B cell (primary cell): Measurements from ENCODE around the gene ATF1. TPM values are rescaled to one million over a fixed set of nuclear protein-coding genes. Genes with fewer than 3 reads are reported as not detected.

Experiments
- ATAC-seq: fragments of 200-7000 bp; cut with Tn5 transposase; one replicate; pipeline ENCODE4 v1.10.0; 2021; ENCODE audit warnings: low read depth, mild to moderate bottlenecking, moderate number of reproducible peaks, moderate library complexity
- CTCF ChIA-PET: fragments of 350-600 bp; sonication (Branson Sonifier 250); formaldehyde crosslinking; loops from one replicate; lab custom pipeline; 2021; ENCODE audit warnings: antibody characterized with exemption, inconsistent platforms; lab: Charles Lee
- POLR2A ChIA-PET: fragments of 350-600 bp; sonication (Branson Sonifier 250); formaldehyde crosslinking; loops from one replicate; lab custom pipeline; 2021; ENCODE audit warnings: antibody characterized with exemption; lab: Charles Lee
- DNase-seq: peaks from one replicate; pipeline ENCODE4 v3.0.0; 2013
- H2AFZ ChIP-seq: 2 replicates; pipeline ENCODE4 v1.6.1; 2012; ENCODE audit warnings: mild to moderate bottlenecking, low read depth, low read length; ENCODE audit not compliant: insufficient read depth, poor library complexity, severe bottlenecking
- H3K27ac ChIP-seq, 2 donors: 1 replicate in 1 of 2; 2 replicates in 1 of 2; pipeline ENCODE4 v1.5.1; 2012 to 2013; ENCODE audit warnings: low read length in 2 of 2, mild to moderate bottlenecking in 2 of 2, moderate library complexity in 1 of 2
- H3K27me3 ChIP-seq, 4 experiments: fragments of 200-600 bp in 1 of 4; sonication (generic) in 1 of 4; replicated peaks in 1 of 4; 1 replicate in 2 of 4; 2 replicates in 2 of 4; pipeline versions ENCODE4 v1.6.1 to v1.7.0; 2013 to 2016; ENCODE audit warnings: low read length in 3 of 4, mild to moderate bottlenecking in 2 of 4, mixed read lengths in 1 of 4, moderate library complexity in 1 of 4; ENCODE audit not compliant: insufficient read depth in 4 of 4, control insufficient read depth in 3 of 4; ENCODE audit errors: control extremely low read depth in 1 of 4
- H3K36me3 ChIP-seq, 2 experiments: replicated peaks in 1 of 2; 1 replicate in 1 of 2; 2 replicates in 1 of 2; pipeline versions ENCODE4 v1.6.1 to v1.7.1; 2013; ENCODE audit warnings: low read length in 1 of 2; ENCODE audit not compliant: insufficient read depth in 2 of 2, control insufficient read depth in 1 of 2; ENCODE audit errors: control extremely low read depth in 1 of 2, extremely low read depth in 1 of 2
- H3K4me1 ChIP-seq, 2 donors: fragments of 200-600 bp in 1 of 2; sonication (generic) in 1 of 2; 1 replicate in 1 of 2; 2 replicates in 1 of 2; pipeline versions ENCODE4 v1.5.1 to v1.6.1; 2013 to 2017; ENCODE audit warnings: low read length in 2 of 2; ENCODE audit not compliant: control insufficient read depth in 2 of 2, insufficient read depth in 2 of 2
- H3K4me2 ChIP-seq: replicated peaks from 2 replicates; pipeline ENCODE3; 2012; ENCODE audit warnings: mild to moderate bottlenecking, low read depth, low read length; ENCODE audit not compliant: poor library complexity, severe bottlenecking
- H3K4me3 ChIP-seq, 5 experiments: fragments of 200-600 bp in 1 of 5; sonication (generic) in 1 of 5; 1 replicate in 3 of 5; 2 replicates in 2 of 5; pipeline versions ENCODE4 v1.5.1 to v1.7.0; 2011 to 2016; ENCODE audit warnings: low read length in 4 of 5, mild to moderate bottlenecking in 4 of 5, low read depth in 2 of 5, control low read depth in 1 of 5, moderate library complexity in 1 of 5; ENCODE audit not compliant: insufficient read depth in 1 of 5; ENCODE audit errors: control extremely low read depth in 1 of 5, extremely low read depth in 1 of 5
- H3K79me2 ChIP-seq: fragments of 200-600 bp; sonication (generic); one replicate; pipeline ENCODE4 v1.6.0; 2016; ENCODE audit warnings: low read length; ENCODE audit not compliant: control insufficient read depth, insufficient read depth
- H3K9ac ChIP-seq: fragments of 200-600 bp; sonication (generic); 2 replicates; pipeline ENCODE4 v1.6.1; 2017; ENCODE audit warnings: mild to moderate bottlenecking, low read length, moderate library complexity
- H3K9me3 ChIP-seq, 3 donors: one replicate each; pipeline versions ENCODE4 v1.6.1 to v1.7.1; 2013; ENCODE audit warnings: low read length in 2 of 3; ENCODE audit not compliant: control insufficient read depth in 2 of 3, insufficient read depth in 1 of 3; ENCODE audit errors: control extremely low read depth in 1 of 3
- H4K20me1 ChIP-seq: 2 replicates; pipeline ENCODE4 v1.6.0; 2012; ENCODE audit warnings: mild to moderate bottlenecking, low read length; ENCODE audit not compliant: insufficient read depth, control insufficient read depth, poor library complexity, severe bottlenecking
- H3K27ac Mint-ChIP-seq: one replicate; pipeline ENCODE4 v1.8.0; 2021; ENCODE audit warnings: mixed read lengths
- H3K27me3 Mint-ChIP-seq: one replicate; pipeline ENCODE4 v1.8.0; 2021; ENCODE audit warnings: mixed read lengths
- H3K4me1 Mint-ChIP-seq: one replicate; pipeline ENCODE4 v1.8.0; 2021; ENCODE audit warnings: mixed read lengths
- H3K4me3 Mint-ChIP-seq: one replicate; pipeline ENCODE4 v1.8.0; 2021; ENCODE audit warnings: mixed read lengths
- H3K9me3 Mint-ChIP-seq: one replicate; pipeline ENCODE4 v1.8.0; 2022; ENCODE audit warnings: mixed read lengths; ENCODE audit not compliant: insufficient read depth
- CTCF ChIP-seq: fragments of 200-600 bp; IDR thresholded peaks from one replicate; pipeline ENCODE4 v1.8.0; 2022; ENCODE audit warnings: antibody characterized with exemption, mild to moderate bottlenecking
- EZH2 ChIP-seq: IDR thresholded peaks from 2 replicates; pipeline ENCODE4 v1.6.1; 2012; ENCODE audit warnings: borderline replicate concordance, low read depth, mild to moderate bottlenecking, moderate library complexity, low read length; ENCODE audit not compliant: insufficient read depth, poor library complexity, severe bottlenecking
- WGBS: methylation state at CpG from one replicate; pipeline ENCODE4 v1.1.5; 2013; ENCODE audit warnings: missing lambda C conversion rate; ENCODE audit not compliant: insufficient coverage; 5-methylcytosine and 5-hydroxymethylcytosine counted together
- intact Hi-C: fragments of 100-400 bp; cut with micrococcal nuclease; formaldehyde crosslinking; loops from one replicate; pipeline ENCODE4 v1.10.0; 2022
- polyA plus RNA-seq: library from polyadenylated mRNA; depleted of rRNA; stranded (reverse); fragments of >200 nt; gene quantifications from 2 replicates; pipeline ENCODE4 v1.2.3, GENCODE V29; 2012
- total RNA-seq, 2 donors: library from RNA; stranded (reverse); fragments of 120-200 nt in 1 of 2; gene quantifications; 1 replicate in 1 of 2; 2 replicates in 1 of 2; pipeline versions ENCODE4 v1.2.3 to v1.2.4, GENCODE V29; 2013 to 2022

Gene ATF1
- total and polyA plus RNA-seq, 2 donors (not counting 1 experiment from before 2014, with no cell fraction given): 17.2 to 39.5 TPM

GRCh38 chr12:50732591-50732990 lies 31.3 kb upstream of the ATF1 start:
- Mint-ChIP-seq H3K9me3 (no peaks in the 10 kb centered on the region), H3K4me3 (no peak overlapping the region), H3K4me1 (no peaks in the 10 kb centered on the region), H3K27me3 (no peaks in the 10 kb centered on the region), H3K27ac (no peak overlapping the region)
- CTCF ChIA-PET: no interaction called here
- Histone ChIP-seq H3K4me3 (no peak overlapping the region), H3K9me3 (no peaks in the 10 kb centered on the region), H3K79me2 (no peaks in the 10 kb centered on the region), H2AFZ (no peak overlapping the region), H3K27me3 (no peaks in the 10 kb centered on the region), H3K27ac (no peak overlapping the region), H4K20me1 (no peaks in the 10 kb centered on the region), H3K4me1 (no peaks in the 10 kb centered on the region), H3K4me2 (no peak overlapping the region), H3K36me3 (peaks cover 15 to 89% of the 10 kb centered on the region in 2 experiments), H3K9ac (no peak overlapping the region)
- POLR2A ChIA-PET: no interaction called here
- WGBS: 95% methylated on average over 4 of the region's 9 CpGs
- intact Hi-C loops: no loop called here
- no peak for DNase-seq
- ATAC-seq: no peak
- no peak for TF ChIP-seq EZH2
- TF ChIP-seq CTCF: no peak

GRCh38 chr12:50733706-50734105 lies 30.2 kb upstream of the ATF1 start:
- H3K9me3 ChIP-seq: no peaks in the 10 kb centered on the region
- no peaks in the 10 kb centered on the region for H3K27me3 ChIP-seq
- CTCF ChIA-PET: interaction anchor here (2.4 kb wide), 1 partner anchor 229 kb away, joined by 7 read pairs; the partner anchor contains the start of gene DIP2B
- no peak overlapping the region for H3K4me3 ChIP-seq
- Mint-ChIP-seq H3K27ac (no peak overlapping the region), H3K27me3 (no peaks in the 10 kb centered on the region), H3K4me3 (no peak overlapping the region), H3K4me1 (no peaks in the 10 kb centered on the region), H3K9me3 (no peaks in the 10 kb centered on the region)
- H2AFZ ChIP-seq: no peak overlapping the region
- ATAC-seq (no peak), DNase-seq (no peak)
- H3K4me2 ChIP-seq: no peak overlapping the region
- intact Hi-C loops: loop anchor here (2.0 kb wide), 1 partner anchor 229 kb away; the partner anchor contains the start of gene DIP2B
- POLR2A ChIA-PET: no interaction called here
- TF ChIP-seq CTCF (no peak), EZH2 (no peak)
- H3K9ac ChIP-seq: no peak overlapping the region
- WGBS: 100% methylated on average over 2 of the region's 3 CpGs
- H3K36me3 ChIP-seq: peaks cover 16 to 88% of the 10 kb centered on the region in 2 experiments
- H3K79me2 ChIP-seq: no peaks in the 10 kb centered on the region
- no peaks in the 10 kb centered on the region for H3K4me1 ChIP-seq
- H3K27ac ChIP-seq: no peak overlapping the region
- H4K20me1 ChIP-seq: no peaks in the 10 kb centered on the region
